ENCODE data around the gene ANO5.
A peak's percentile ranks its signal among the peaks of the same experiment; 100 is the strongest.

Gene ANO5

DNA sequence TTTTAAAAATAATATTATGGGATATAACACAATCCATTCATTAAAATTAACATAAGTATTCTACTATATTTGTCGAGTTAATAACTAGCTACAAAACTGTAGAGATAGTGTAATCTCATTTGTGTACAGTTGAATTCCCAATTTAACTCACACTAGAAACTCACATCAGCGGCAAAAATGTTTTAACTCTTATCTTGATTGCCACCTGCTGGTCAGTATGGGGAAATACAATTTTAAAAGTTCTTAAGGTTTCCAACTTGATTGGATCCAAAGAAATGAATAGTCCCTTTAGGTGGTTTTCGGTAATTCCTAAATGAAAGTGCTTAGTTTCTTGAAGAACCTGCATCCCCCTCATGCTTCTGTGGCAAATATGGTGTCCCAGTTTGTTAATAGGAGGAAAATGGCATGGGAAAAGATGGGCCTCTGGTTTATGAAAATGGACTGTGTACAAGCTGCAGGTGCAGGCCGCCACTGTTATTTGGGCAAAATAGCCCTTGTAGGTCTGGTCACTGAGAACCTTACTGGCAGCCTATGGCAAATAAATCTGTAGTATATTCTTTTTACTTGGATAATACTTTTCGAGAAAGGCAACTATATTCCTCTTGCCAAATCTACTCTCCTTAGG lies 111.6 kb downstream of the ANO5 start:
- FAIRE-seq (peak; percentile 66), DNase-seq (ENCODE audit: extremely low spot score, insufficient read length, low read depth) (no peak)

- no peak for DNase-seq (ENCODE audit: extremely low spot score, insufficient read length, low read depth)
- FAIRE-seq: no peak
Measured at GRCh38 chr11:22317656-22318055, 124.8 kb downstream of the ANO5 start.

DNA sequence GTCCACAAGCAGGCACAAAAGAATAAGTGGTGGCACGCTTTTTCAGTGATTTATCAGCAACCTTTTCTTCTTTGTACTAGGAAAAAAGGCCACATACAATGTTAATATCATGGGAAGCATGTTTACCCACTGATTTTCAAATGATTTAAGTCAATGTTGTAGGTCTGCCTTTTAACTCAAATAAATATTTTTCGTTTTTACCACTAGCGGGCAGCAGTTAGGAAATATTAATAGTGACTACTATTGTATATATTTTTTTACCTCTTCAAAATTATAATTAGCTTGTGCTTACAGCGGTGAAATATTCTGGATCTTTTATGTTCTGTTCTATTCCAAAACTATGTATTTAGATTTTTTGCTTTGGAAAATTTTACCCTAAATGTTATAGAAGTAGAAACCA lies 138.9 kb downstream of the ANO5 start:
- no peak for DNase-seq (ENCODE audit: extremely low spot score, insufficient read length, low read depth)
- no peak for FAIRE-seq
